ENCODE results near the gene PKM.

PKM gene

DNA sequence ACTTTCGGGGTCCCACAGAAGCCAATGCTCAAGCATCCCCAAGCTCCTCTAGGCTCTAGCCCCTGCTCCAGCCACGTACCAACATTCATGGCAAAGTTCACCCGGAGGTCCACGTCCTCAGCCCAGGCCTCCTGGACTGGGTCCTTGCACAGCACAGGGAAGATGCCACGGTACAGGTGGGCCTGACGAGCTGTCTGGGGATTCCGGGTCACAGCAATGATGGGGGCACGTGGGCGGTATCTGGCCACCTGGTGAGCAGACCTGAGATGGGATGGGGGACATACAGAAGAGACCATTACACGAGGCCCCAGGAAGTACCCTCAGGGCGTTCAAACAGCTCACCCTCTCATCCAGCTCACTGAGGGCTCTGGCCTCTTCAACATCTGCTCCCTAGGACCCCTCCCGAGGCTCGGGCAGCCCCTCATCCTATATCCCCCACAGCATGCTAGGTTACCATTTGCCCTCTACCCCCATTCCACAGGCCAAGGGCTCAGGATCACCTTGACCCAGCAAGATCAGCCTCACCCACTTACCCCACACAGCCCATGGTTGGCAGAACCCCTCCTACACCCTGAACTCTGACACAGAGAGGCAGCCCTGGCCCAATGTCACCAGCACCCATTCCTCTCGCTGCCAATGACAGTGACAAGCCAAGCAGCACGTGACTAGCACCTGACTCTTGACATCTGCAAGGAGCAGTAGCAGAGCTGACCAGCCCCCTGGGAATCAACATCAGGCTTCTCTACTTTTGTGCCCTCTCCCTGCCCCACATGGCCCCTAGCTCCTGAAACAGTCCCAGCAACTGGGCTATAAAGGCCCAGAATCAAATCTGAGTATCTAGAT, 30.4 kb downstream of the PKM start:
- H3K4me3 ChIP-seq (ENCODE audit: low read depth, low read length) = no peak overlapping the region
- TF ChIP-seq, protein P1, sequence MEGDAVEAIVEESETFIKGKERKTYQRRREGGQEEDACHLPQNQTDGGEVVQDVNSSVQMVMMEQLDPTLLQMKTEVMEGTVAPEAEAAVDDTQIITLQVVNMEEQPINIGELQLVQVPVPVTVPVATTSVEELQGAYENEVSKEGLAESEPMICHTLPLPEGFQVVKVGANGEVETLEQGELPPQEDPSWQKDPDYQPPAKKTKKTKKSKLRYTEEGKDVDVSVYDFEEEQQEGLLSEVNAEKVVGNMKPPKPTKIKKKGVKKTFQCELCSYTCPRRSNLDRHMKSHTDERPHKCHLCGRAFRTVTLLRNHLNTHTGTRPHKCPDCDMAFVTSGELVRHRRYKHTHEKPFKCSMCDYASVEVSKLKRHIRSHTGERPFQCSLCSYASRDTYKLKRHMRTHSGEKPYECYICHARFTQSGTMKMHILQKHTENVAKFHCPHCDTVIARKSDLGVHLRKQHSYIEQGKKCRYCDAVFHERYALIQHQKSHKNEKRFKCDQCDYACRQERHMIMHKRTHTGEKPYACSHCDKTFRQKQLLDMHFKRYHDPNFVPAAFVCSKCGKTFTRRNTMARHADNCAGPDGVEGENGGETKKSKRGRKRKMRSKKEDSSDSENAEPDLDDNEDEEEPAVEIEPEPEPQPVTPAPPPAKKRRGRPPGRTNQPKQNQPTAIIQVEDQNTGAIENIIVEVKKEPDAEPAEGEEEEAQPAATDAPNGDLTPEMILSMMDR (IDR thresholded peaks at IDR 0.05; ENCODE audit: low read depth, low read length) = no peak

DNA sequence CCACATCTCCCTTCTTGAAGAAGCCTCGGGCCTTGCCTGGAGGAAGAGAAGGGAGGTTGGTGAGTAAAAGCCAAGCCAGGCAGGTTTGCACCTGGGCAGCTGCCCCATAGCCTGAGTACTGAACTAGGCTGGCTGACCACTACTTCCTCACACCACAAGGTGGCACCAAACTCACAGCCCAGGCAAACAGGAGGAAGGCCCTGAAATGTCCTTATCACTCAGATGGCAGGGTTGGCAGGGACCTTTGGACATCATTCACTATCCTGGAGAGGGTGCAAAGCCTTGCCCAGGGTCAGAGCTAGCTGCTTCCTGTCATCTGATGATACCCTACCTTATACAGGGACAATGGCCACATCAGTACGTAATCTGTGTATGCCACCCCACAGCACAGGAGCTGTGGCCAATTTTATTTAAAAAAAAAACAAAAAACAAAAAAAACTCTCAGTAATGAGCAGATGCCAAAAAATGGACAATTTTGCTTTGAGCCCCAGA, 31.2 kb downstream of the PKM start:
- TF ChIP-seq, protein P1 (IDR thresholded peaks at IDR 0.05; ENCODE audit: low read depth, low read length) = peak; percentile 83
- H3K4me3 ChIP-seq (ENCODE audit: low read depth, low read length) = no peak overlapping the region

DNA sequence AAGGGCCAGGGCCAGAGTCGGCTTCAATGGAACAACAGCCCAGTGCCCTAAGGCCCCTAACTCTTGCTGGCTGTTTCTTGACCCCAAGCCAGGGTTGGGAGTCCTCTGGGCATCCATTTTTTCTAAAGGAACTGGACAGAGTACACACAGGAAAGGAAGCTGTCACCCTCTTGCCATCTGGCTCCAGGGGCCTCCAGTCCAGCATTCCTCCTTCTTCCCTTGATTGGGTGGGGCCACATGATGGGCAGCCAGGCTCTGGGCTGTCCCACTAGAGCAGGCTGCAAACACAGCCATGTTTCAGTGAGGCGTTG, 31.8 kb downstream of the PKM start:
- no peak overlapping the region for H3K4me3 ChIP-seq (ENCODE audit: low read depth, low read length)
- TF ChIP-seq, protein P1 (IDR thresholded peaks at IDR 0.05; ENCODE audit: low read depth, low read length) = no peak

DNA sequence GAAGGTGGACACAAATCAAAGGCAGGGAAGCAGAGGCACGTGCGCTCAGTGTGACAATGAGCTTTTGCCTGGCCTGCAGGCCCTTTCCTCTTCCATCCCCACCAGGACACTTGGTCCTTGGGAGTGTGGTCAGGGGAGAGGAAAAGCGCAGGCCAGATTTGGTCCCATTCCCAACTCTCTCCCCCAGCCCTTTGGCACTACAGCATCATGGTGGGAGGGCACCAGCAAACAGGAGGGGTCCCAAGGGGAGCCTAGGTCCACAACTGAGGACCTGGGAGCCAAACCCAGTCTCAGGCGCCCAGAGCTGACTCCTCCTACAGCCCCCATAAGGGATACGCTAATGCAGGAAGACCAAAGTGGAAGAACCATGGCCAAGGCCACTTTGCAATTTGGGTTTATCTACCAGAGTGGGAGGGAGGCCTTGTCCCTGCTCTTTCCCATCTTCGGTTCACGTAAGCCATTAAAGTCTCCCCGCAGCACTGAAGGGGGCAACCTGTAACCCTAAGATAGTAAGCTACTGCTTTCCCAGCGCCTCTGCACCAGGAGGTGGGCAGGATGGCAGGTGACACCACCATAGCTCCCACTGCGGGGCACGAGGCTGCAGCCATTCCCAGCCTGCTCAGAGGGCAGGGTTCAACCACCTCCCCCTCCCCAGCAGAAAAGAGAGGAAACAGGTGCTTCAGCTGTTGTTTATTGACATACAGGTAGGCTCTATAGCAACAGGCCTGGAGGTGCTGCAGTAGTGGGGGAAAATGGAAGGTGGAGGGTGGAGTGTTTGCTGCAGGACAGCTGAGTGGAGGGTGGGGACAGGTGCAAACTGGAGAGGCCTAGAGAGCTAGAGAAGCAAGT, 32.4 kb downstream of the PKM start:
- no peak overlapping the region for H3K4me3 ChIP-seq (ENCODE audit: low read depth, low read length)
- TF ChIP-seq, protein P1 (IDR thresholded peaks at IDR 0.05; ENCODE audit: low read depth, low read length) = no peak

DNA sequence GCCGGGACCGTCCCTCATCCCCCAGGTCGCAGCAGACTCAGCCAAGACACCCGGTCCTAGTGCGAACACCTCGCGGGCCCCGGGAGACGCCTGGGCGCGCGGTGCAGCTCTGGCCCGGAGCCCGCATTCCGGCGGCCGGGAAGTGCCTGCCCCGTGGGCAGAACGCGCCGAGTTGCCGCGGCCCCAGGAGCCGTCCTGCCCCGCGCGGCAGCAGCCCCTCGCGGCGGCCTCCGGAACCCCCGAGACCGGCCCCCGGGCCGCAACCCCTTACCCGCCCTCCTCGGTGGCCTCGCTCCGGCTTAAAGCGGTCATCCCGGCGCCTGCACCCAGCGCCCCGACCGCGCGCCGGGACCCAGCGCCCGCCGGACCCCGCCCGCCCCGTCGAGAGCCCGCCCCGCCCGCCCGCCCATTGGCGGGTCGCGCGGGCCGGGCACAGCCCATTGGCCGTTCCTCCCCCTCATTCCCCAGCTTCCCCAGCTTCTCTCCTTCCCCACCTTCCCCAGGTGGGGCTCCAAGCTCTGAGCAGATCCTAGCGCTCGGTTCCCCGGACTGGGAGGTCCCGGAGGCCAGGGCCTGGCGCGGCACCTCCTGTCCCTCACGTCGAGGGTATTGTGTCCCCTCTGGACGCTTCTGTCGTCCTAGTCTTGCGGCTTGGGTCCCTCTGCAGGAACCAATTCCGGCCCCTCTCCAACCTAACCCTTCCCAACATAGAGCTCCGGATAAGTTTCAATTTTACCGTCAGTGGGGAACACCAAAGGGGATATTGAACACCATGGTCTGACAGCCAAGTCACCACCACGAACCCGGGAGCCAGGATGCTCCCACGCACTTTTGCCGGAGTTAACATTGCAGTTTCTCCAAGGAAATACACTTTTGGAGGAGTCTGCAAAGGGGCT, 33.3 kb downstream of the PKM start, which contains the start of gene GRAMD2A:
Gene GRAMD2A (minus strand): TSS at position 328 of the 896 bp plus-strand sequence.
- peak within 1 kb of the TSS; percentile 29; the same call in 1 of the 2 replicates for H3K4me3 ChIP-seq (ENCODE audit: low read depth, low read length)
- TF ChIP-seq, protein P1 (IDR thresholded peaks at IDR 0.05; ENCODE audit: low read depth, low read length) = no peak

DNA sequence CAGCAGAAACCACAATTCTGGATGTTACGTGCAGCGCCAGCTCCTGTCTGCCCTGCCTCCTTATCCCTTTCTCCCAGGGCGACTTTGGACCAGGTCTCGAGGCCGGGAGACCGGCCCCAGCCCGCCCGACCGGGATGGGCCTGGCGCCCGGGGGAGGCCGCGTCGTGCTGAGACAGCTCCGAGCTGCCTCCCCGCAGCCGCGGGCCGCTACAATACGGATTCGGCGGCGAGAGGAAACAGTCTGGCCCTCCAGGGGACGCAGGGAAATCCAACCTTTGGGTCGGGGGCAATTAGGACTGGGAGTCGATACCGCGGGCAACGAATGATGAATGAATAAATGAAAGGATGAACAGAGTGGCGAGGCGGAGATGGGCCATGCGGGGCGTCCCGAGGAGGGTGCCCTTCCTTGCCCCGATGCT, 33.9 kb downstream of the PKM start:
- TF ChIP-seq, protein P1 (IDR thresholded peaks at IDR 0.05; ENCODE audit: low read depth, low read length) = no peak
- no peak overlapping the region for H3K4me3 ChIP-seq (ENCODE audit: low read depth, low read length)
